HG03571 (cell line): Measurements from ENCODE around the gene ANKUB1.

Experiments used
- ATAC-seq: cut with Tn5 transposase; IDR thresholded peaks from one replicate; pipeline ENCODE4 v1.9.1; 2021; ENCODE audit not compliant: unreplicated experiment

ANKUB1 gene

DNA sequence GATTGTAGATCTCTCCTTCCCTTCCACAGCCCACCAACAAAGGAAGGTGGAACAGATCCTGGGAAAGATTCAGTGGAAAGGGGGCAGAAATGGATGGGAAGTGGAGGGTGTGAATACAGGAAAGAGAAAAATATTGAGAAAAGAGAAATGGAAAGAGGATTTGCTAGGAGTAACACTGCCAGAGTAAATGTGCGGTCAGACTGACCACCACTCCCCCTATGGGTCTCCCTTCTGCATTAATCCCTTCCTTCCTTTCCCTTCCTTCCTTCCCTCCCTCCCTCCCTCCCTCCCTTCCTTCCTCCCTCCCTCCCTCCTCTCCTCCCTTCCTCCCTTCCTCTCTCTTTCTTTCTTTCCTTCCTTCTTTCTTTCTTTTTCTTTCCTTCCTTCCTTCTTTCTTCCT is 28.1 kb downstream of the ANKUB1 start:
- no peak for ATAC-seq

DNA sequence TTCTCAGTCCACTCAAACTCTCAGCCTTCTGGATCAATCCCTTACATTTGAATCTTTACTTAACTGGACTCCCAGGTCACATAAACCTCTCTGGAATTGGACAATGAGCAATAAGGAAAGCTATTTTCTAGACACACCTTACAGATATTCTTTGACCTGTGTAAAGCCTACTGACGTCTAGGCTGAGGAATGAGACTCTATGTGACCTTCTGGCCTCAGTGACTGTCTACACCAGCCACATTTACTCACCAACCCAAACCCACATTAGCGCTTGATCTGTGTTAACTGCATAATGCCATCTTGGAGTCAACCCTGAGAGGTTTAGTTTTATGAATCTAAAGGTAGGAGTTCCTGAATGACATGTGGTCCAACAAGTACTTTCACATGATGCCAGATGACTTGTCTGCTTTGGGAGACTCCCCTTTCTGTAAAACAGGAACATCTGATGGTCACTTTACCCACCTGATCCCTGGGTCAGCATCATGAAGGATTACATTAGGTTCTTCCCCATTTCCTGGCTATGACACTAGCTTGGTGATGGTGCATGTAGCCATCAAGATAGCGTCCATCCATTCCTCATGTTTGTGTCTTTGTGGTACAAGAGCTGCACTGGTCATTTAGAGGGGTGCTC is 28.7 kb downstream of the ANKUB1 start:
- no peak for ATAC-seq

DNA sequence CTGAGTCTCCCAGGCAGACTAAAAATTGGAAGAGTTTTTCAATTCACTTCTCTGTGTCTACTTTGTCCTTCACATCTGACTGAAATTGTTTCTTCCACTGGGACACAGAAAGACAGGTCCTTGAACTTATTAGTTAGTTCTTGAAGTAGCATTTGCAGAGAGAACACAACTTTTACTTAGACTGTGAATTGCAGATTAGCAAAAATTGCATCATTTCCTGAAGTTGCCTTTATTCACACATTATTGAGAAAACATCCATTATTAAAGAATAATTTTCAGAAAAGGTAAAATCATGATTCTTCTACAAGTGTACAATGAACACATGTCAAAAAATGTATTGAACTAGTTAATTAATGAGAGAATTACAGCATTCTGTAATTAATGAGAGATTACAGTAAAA is 38.6 kb downstream of the ANKUB1 start:
- ATAC-seq: no peak

DNA sequence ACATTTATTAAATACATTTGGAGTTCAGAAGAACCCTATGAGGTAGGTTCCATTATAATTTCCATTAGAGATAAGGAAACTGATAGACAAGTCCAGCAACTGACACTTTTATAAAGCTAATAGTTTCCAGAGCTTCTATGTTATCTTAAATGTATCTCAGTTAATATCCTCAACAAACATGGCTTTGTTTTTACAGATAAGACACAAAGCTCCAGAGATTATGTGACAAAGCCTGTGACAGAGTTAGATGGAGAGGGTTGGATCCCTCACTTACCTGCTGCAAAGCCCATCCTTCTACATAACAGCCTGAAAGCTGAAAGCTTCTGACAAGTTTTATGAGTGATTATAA is 39.6 kb downstream of the ANKUB1 start:
- no peak for ATAC-seq

DNA sequence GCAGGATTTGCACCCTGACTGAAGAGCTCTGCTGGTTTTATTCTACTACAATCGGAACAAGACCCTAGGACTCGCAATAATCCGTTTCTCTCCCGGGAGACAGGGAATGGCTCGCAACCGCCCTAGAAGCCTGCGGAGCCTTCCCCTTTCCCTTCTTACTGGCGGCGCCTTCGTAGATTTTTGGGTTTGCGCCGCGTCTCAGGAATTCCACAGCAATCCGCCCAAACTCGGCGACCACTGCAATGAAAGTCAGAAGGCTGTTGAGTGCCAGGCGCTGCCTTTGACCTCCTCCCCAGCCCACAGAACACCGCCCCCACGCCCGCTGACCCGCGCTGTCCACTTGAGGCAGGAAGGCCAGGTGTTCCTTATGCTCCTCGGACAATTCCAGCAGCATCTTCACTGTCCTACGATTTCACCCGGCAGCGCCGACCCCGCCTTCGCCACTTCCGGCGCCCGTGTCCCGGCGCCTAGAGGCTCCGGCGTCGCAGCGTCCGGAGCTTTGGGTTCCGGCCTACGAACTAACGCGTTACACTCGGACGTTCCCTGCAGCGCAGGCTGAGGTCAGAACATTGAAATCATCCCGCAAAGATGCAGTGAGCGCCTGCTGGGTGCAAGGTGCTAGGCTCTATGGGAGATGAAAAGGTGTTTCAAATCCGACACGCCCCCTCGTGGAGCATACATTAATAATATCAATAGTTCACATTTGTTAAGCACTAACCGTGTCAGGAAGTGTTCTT is 40.1 kb downstream of the ANKUB1 start, which contains the start of gene COMMD2:
Gene COMMD2, minus strand, starts transcription at position 439 of the 737 bp plus-strand sequence. Its CDS starts 45 bp downstream, at position 394.
- ATAC-seq: peak; percentile 99

DNA sequence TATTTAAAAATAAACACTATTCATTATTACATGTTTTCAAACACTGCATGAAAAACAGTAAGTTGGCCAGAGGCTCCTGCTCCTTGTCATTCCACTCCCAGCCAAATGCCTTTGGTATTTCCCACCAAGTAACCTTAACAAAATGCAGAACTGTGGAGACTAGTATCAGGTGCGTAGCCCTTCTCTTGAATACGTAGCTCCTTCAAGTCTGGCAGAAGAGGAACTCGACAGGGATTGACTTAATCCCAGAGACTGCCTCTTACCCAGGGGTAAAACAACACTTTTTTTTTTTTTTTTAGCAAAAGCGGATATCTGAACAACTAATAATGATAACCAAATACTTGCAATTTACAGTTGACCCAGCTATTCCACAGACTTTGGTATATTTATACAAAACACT is 40.8 kb downstream of the ANKUB1 start:
- ATAC-seq: no peak

DNA sequence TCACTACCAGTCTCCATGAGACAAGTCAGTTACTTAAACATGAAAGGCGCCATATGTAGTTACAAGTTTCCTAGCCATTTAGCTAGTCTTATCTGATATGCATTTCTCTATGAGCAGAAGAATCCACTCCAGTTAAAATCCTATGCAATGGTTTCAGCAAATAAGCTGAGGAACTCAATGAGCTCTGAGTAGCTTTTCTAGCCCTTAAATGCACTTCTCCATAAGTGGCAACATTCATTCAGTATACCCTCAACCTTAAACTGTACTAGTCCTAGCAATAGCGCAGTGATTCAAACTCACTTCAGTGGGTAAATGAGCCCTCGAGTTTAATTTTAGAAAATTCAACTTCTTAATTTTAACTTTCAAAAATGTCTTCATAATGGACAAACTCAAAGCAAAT is 47.7 kb downstream of the ANKUB1 start:
- ATAC-seq: no peak

DNA sequence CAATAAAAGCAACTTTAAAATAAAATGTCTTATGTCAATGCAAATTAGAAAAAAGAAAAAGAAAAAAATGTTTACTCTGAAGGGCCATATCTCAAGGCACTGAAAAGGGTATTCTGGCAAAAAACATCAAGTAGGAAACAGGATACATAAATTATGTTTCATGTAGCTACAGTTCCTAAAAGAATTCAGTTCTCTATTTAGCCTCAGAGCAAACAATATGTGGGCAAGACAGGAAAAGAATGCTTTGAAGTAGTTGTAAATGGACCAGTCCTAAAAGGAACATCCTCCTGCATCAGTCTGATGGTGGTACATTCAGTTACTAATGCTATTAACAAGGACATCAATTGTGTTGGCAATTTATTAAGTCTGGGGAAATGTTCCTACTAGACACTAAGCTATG is 48.2 kb downstream of the ANKUB1 start:
- no peak for ATAC-seq

DNA sequence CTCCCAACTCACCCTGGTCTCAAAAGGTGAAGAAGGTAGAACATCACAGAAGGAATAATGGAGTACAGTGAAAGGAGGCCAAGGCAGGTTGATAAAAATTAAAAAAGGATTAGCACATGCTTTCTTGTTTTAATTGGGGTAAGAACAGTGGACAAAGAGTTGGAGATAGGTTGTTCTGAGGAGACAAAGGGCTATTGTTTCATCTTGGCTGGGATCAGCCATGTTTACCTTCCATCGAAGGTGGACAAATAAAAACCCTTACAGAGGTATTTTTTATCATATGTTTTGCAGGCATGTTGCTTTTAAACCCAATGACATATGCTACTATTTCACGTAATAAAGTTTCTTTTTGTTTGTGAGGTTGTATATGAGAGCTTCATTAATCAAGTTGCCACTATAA is 53.0 kb downstream of the ANKUB1 start:
- ATAC-seq: no peak

DNA sequence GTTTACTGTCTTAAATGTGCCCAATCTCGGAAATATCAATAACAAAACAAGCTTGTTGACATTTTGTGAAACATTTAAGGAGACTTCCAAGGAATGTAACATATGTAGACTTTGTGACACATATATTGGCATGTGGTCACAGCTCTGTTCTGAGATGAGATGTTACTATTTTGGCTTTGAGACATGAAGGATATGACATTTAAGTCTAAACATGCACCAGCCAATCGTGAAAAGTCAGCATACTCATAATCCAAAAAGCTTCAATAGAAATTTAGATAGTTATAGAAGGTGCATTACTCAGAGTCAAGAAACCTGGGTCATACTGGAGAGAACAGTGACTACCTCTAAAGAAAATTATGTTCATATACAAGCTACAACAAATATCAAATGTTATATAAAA is 53.5 kb downstream of the ANKUB1 start:
- no peak for ATAC-seq

DNA sequence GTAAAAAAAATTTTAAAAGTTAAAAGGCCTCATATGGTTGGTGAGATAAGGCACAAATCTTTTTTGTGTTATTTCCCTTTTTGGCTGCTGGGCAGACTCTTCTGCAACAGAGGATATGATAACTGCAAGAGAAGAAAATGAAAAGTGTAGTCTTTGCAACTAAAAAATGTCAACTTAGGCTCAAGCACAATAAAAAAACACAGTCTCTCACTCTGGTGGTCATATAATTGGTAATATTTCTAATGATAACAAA is 55.5 kb downstream of the ANKUB1 start:
- no peak for ATAC-seq

DNA sequence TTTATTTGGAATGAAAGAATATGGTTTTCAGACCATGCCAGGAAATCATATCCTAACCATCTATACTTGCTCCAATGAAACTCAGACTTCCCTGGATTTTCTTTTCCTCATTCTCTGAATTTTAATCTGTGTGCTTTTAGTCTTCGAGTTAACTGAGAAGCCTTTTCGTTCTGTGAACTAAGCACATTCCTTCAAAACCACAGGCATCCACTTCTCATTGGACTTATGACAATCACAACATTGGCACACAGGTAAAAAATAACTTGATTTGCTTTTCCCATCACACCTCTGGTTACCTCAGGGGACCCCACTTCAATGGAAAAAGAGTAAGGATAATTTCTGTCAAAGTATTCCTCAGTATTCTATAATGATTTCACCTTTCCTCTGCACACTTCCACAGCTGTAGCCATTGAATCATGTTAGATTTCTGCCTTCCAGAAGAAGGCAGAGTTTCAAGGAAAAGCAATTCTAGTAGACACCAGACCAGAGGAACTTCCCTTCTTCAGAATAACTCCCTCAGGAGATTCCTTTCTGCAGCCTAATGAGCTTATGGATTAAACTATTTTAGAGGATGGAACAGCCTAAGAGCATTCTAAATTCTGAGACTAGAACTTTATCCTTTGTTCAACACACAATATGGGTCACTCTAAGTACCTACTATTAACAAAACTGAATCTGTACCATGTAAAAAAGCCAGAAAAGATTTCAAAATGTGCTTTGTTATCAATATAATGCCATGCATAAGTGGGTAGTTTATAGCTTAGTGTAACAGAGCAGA is 56.0 kb downstream of the ANKUB1 start:
- ATAC-seq: no peak

DNA sequence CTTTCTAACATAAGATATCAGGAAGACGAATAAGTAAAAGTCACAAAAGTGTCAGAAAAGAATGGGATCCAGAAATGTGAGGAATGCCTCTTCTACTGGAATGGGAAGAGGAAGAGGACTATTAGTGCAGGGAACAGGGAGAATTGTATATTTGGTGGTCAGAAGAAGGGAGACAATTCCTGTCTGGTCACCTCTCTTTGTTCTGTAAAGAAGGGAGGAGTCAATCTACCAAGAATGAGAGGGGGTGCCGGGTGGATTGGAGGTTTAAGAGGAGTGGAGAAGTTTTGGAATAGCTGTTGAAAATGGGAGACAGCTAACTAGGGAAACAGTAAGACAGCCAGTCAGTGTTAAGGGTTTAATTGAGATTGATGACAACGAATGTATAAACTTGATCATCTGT is 60.1 kb downstream of the ANKUB1 start:
- ATAC-seq: no peak

DNA sequence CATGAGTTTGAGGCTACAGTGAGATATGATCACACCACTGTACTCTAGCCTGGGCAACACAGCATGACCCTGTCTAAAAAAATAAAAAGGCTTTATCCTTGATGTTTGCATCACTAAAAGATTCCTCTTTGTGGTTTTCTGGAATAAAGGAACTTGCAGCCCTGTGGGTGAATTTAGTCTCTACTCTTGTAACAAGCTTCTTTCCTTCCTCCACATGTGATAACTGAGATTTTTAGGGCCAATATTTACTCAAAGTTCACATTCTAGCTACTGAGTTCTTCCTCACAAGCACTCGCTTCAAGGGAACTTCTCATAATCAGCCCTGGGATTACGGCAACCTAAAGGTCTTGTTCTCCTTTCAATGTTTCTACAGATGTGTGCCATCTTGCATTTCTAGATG is 64.7 kb downstream of the ANKUB1 start:
- ATAC-seq: no peak

DNA sequence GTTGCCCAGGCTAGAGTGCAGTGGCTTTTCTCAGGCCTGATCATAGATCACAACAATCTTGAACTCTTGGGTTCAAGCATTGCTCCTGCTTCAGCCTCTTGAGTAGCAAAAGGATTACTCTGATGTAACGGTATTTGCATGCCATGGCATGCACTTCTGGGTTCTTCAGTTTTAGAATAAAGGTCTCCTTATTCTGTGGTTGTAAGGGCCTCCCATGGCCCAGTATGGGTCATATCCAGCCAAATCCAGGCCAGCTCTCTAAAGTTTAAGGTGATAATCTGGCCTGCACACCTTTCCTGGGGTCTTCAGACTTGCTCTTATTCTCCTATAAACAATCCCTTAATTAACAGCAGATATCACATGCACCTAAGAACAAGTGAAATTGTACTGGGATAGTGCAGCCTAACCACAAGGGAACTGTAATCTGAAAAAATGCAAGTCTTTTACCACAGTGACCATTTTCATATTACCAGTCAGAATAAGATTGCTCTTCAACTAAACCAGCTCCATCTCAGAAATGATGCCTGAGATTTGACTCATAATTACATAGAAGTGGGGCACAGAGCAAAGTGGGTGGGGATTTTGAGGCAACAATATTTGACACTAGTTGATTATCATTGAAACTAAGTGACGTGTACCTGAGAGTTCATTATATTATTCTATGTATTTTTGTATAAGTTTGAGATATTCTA is 65.5 kb downstream of the ANKUB1 start:
- ATAC-seq: peak; percentile 78

DNA sequence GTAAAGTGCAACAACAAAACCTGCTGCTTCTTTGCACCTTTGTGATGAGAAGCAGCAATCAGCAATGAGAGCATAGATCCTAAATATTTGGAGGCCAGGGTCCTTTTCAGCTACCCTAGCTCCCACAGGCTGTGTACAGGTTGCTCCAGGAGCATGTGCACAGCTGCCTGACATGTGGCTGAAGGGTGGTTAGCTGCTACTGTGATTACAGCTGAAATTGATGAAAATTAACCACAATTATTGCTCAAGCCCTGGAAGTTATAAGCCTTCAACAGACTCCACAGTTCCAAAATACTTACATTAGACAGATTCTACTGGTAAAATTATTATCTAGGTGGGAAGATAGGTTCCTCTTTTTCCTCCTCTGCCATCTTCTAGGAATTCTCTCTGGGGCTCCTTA is 68.6 kb downstream of the ANKUB1 start:
- no peak for ATAC-seq

DNA sequence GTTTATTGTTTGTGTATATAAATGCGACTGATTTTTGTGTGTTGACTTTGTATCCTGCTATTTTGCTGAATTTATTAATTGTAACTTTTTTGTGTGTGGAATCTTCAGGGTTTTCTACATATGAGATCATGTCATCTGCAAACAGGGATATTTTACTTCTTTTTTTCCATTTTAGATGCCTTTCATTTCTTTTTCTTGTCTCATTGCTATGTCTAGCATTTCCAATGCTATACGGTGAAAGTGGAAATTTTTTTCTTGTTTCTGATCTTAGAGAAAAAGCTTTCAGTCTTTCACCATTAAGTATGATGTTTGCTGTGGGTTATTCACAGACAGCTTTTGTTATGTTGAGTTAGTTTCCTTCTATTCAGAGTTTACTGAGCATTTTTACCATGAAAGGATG is 71.4 kb downstream of the ANKUB1 start:
- no peak for ATAC-seq

DNA sequence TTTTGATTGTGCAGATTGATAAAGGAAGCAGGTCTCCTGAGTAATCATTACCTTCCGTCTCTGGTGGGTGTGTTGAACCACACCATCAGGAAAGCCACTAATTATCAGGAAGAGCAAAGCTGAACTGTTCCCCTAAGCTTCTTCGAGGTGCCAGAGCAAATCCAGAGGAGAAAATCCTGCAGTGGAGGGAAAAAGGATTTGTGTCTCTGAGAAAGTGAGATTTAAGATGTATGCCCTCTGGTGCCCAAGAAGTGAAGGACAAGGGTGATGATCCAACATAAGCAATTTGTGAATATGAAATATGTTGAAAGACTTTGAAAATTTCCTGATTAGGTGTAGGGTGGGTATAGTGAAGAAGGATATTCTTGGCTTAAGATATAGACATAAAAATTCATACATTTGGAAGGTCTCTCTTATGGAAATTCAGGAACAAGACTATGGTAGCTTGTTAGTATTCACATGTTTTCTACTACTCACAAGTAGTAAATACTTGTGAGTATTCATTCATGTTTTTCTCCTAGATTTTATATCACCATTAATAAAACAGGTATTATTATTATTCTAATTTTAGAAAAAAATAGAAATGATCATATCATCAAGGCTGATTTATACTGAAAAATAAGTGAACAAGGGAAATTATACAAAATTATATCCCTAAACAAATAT is 74.8 kb downstream of the ANKUB1 start:
- peak; percentile 71 for ATAC-seq

DNA sequence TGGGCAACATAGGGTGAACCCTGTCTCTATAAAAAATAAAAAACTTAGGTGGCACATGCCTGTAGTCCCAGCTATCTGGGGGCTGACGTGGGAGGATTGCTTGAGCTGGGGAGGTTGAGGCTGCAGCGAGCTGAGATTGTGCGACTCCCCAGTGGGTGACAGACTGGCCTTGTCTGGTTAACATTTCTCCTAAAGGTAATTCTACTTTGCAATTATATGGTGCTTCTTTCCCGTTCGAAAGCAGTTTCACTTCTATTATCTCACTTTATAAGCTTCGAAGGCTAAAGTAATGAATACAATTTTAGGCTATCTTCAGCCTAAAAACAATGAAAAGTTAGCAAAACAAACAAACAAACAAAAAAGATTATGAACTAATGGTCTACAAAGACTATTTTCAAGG is 75.4 kb downstream of the ANKUB1 start:
- ATAC-seq: no peak

DNA sequence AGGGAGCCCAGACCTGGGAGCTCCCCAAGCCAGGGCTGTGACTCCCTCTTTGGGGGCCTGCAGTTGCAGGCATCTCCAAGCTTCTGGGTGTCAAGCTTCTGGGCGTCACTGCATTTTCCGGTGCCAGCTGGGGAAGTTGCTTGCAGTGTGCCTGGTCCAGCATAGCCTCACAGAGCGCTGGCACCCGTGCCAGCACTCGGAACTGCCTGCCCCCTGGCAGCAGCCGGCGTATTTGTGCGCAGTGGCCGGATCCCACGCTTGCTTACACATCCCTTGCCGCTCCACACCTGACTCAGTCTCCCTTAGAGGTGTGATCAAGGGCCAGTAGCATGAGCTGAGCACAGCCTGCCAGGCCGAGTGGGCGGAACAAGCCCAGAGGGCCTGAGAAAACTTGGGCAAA is 77.1 kb downstream of the ANKUB1 start:
- no peak for ATAC-seq
